GM21526 (cell line): ENCODE data around the gene AGT.
"Not testable (repeated sequence)": the region's sequence is repeated elsewhere in the genome, so short reads cannot be mapped to it uniquely, and the experiment has no call there.

Source experiments
- ATAC-seq: cut with Tn5 transposase; IDR thresholded peaks from one replicate; pipeline ENCODE4 v1.9.1; 2021; ENCODE audit warnings: moderate library complexity; ENCODE audit not compliant: unreplicated experiment, low FRiP score

AGT gene

DNA sequence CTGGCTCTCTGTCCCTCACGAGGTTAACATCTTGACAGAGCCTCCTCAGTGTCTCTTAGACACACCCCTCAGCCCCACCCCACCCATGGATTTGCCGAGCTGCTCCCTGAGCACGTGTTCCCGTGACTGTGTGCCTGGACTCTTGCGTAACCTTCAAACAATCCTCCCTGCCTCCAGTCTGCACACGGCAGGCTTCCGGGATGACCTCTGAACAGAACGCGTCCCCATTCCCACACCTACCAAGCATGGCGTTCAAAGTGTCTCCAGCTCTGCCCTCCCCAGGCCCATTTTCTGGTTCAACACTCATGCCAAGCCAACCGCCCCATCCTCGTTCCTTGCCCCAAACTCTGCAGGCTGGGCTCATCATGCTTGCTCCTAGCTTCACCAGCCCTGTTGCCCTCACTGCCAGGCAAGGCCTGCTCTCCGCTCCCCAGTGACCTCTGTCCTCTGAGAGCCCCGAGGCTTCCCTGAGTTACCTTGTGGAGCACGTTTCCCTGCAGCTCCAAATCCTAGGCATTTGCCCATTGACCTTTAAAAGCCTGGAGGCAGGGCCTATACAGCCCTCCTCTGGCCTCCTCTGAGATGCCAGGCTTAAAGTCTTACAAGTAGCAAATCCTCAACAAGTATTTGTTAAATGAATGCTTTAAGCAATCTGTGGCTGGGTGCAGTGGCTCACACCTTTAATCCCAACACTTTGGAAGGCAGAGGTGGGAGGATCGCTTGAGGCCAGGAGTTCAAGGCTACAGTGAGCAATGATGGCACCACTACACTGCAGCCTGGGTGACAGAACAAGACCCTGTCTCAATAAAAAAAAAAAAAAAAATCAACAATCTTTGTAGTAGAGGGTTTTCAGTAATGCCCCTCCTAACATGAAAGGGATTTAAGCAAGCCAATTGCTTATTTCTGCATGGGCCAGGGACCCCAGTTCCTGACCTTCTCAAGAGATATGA lies 5.0 kb downstream of the AGT start:
- ATAC-seq: no peak

DNA sequence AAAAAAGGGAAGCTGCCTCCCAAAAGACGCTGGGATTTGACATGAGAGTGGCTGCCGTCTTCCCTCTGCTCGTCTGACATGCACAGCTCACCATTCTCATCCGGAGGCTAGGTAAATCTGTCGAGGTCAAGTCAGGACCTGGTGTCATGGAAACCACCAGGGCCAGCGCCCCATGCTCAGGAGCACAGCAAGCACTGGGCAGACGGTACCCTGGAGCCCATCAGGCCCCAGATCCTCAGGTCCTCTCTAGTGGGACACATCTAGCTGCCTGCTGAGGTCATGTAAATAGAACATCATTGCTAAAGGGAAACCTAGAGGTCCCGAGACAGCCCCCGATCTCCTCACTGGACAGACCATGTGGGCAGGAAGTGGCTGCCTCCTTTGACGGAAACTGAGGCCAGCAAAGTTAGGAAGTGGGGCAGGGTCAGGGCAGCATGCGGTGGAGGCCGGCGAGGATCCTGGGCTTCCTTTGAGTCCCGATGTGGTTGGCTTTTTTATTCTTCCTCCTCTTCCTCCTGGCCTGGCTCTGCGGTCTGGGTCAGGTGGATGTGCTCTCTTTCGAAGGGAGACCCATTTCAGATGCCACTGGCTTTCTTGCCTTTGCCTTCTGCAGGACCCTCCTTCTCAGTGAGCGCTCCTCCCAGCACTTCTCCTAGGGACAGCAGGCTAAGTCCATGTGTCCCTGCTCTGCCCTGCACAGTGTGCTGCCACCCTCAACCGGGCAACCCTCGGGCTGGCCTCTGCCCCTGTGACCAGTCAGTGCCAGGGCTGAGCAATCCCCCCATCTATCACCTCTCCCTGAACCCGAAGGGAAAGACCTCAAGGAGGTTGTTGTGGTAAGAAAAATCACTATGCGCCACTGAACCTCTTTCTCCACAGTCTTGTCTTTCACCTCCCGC lies 5.9 kb downstream of the AGT start:
- no peak for ATAC-seq

DNA sequence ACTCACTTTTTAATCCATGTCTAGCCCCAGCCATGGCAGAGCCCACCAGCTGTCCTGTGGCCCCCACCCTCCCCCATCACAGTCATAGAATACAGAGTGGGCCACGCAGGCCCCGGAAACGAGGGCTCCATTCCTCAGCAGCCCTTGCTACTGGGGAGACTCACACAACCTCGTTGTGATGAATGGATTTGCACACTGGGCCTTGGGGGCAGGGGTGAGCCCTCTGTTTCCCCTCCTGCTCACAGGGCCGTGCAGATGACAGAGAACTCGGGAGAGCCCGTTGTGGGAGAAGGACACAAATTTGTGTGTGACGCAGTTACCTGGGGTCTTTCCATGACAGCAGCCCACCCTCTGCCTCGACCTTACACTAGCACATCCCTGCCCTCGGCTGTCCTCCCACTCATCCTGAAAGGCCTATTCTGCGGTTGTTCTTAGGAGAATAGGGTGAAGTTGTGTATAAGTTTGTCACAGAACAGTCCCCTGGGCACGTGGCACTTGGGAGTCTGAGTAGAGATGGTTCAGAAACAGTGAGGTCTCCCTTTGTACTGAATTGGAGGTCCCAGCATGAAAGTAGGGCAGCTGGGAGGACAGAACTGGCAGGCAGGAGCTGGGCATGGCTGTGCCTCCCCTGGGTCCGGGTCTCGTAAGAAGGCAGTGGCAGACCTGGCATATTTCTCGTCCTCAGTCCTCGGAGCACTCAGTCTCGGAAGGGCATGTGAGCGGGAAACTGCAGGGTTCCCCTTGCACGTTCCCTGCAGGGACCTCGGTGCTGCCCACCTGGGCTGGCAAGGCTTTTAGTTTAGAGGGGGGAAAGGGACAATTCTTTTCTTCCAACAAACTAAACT lies 6.8 kb downstream of the AGT start:
- no peak for ATAC-seq

DNA sequence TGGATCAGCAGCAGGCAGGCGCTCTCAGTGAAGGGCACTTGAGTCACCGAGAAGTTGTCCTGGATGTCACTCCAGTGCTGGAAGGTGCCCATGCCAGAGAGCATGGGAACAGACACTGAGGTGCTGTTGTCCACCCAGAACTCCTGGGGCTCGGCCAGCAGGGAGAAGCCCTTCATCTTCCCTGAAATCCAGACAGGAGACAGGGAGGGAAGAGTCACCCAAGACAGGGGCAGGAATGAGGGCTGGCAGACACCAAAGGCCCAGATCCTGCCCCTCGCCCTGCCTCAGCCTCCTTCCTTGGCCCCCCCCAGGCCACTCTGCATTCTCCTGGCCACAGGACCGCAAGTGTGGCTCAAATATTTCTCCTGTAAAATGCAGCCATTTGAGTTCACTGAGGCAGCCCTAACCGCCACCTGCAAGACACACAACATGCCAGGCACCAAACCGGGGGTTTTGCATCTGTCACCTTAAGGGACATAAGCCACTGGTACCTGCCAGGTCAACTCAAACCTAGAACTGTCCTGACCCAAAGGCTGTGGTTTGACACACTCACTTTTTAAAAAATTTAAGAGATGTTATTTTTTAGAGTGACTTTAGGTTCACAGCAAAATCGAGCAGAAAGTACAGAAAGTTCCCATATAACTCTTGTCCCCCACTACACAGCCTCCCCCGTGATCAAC lies 7.8 kb downstream of the AGT start:
- no peak for ATAC-seq

DNA sequence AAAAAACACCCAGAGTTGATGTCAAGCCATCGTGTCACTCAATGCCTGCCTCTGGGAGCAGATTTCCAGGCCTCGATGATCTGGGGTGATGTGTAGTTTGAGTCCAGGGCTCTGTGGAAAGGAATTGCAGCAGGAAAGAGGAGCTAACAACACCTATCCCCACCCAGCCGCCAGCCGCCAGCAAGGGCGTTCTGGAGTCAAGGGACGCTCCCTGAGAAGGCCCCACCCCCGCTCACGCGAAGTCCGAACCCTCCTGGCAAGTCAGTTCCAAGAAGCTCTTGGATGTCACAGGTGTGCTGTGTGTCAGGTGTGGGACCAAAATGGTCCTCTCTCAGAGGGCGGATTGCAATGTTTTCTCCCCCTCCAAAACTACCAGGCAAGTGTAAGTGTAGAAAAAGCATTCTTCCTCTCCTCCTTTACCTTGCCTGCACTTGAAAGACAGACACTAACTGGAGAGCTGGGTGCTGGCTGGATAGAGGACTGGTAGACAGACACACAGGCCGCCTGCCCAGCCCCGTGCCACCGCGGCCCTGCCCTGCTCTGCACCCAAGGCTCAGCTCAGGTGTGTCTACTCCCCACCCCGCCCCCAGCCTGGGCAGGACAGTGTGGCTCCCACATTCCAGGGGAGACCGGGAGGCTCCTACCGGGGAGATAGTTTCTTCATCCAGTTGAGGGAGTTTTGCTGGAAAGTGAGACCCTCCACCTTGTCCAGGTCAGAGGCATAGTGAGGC lies 8.5 kb downstream of the AGT start:
- ATAC-seq: no peak

DNA sequence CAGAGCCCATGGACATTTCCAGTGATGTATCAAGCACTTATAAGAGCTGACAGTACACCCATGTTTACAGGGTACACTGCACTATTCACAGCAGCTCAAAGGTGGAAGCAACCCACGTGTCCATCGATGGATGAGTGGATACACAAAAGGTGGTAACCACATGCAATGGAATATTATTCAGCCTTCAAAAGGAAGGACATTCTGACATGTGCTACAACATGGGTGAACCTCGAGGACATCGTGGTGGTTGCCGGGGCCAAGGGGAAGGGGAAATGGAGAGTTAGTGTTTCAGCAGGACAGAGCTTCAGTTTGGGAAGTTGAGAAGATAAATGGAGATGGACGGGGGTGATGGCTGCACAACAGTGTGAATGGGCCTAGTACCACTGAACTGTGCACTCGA lies 9.1 kb downstream of the AGT start:
- ATAC-seq: no peak

DNA sequence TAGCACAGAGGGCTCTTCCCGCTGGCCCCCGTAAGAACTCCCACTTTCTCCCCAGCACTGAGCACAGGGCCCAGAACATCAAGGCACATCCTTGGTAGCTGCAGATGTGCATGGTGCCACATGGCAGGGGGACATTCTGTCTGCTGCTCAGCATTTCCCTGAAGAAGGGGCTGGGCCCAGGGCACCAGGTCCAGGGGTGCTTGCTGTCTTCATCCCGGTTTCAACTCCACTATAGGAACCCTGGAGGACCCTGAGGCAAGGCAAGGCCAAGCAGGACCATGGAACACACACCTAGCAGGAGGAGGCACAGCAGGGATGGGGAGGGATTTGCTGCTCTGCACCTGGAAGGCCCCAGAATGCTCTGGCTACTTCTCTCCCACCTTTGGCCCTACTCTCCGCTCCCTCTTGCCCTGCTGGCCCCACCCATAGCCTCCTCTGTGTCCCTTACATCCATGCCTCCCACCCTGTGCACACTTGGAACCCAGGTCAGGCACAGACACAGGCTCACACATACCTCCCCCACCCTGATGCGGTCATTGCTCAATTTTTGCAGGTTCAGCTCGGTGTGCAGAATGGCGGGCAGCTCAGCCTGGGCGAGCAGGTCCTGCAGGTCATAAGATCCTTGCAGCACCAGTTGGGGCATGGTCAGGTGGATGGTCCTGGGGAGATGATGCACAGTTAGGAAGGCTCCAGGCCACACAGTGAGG lies 10.1 kb downstream of the AGT start:
- ATAC-seq: no peak

DNA sequence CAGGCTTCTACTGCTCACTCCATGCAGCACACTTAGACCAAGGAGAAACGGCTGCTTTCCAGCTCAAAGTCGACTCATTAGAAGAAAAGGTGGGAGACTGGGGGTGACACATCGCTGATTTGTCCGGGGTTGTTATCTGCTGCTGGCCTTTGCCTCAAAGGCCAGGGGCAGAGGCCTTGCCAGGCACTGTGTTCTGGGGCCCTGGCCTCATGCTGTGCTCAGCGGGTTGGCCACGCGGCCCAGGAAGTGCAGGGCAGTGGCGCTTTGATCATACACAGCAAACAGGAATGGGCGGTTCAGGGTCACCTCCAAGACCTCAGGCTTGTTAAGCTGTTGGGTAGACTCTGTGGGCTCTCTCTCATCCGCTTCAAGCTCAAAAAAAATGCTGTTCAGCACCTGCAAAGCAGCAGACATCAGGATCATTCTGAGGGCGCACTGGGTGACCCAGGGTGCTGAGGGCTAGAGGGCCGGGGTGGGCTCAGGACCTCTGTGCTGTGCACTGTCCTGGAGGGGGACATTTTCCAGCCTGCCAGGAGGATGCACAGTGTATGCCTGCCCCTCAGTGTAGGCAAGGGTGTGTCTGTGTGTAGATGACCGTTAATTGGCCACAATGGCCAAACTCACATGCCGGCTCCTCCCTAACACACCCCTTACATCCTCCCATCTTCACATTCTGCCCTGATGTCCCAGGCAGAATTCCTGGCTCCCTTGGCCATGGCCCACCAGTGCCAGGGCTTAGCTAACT lies 10.8 kb downstream of the AGT start:
- no peak for ATAC-seq

DNA sequence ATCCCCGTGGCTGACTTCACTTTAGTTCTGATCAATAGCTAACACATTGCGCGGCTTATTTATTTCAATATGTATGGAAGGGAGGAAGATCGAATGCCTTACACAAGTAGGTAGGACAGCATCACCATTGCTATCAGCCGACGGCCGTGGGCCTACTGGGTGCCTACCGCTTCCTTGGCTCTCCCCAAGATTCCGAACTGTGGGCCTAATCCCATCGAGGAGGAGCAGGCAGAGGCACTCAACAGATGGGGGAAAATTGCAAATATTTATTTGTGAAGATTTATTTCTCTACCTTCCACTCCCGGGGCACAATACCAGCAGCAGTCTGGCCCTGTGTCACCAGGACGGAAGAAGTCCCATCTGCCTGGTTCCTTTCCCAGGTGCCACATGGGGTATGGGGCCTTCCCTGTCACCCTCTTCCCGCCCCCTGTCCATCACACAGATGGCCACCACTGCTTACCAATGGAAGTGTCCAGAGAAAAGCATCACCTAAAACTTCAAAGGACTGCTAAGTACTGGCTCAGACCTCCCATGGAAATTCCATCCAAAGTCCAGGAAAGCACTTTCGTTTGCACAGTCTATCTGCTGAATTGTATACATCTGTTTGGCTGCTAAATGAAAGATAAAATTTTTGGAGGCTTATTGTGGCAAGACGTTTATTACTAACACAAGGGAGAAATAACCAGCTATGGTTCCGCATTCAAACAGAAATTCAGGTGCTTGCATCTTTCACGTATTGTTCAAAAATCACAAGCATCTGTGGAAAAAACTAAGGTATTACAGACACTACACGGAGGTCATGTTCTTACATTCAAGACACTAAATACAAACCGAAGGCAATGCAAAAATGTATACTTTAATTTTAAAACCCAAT lies 11.8 kb downstream of the AGT start:
- ATAC-seq: no peak

DNA sequence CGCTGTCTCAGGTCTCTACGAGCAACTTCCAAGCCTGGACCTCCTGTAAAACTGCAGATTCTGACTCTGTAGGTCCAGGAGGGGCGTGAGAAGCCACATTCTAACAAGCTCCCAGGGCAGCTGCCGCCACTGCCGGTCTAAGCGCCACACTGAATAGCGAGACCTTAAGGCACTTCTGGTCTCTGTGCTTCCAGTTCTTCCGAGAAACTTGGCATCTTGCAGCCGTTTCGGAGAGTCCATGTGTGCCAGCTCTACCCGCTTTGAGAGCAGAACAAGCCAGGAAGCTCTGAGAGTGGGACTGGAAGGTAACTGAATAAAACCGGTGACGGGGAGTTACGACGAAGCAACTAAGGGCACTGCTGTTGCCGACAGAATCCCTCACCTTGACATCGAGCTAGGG lies 12.5 kb downstream of the AGT start:
- ATAC-seq: no peak

DNA sequence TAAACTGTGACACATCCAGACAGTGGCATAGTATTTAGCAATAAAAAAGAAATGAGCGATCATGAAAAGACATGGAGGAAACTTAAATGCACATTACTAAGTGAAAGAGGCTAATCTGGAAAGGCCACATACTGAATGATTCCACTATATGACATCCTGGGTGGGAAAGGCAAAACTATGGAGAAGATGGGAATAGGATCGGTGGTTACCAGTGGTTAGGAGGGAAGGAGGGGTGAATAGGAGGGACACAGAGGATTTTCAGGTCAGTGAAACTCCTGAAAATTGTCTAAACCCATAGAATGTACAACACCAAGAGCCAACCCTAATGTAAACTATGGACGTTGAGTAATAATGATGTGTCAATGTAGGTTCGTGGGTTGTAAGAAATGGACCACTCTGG lies 13.8 kb downstream of the AGT start:
- no peak for ATAC-seq

DNA sequence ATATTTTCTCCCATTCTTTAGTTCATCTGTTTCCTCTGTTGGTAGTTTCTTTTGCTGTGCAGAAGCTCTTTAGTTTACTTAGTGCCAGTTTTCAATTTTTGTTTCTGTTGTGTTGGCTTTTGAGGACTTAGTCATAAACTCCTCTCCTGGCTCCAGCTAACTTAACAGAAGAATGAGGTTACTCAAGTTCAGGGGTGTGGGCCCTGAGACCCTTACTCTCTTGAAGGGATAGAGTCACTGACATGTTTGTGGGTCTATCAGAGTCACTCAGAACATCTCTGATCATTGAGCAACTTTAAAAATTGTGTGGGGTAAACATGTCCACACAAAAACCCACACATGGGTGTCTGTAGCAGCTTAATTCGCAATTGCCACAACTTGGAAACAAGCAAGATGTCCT lies 14.2 kb downstream of the AGT start:
- ATAC-seq: no peak

DNA sequence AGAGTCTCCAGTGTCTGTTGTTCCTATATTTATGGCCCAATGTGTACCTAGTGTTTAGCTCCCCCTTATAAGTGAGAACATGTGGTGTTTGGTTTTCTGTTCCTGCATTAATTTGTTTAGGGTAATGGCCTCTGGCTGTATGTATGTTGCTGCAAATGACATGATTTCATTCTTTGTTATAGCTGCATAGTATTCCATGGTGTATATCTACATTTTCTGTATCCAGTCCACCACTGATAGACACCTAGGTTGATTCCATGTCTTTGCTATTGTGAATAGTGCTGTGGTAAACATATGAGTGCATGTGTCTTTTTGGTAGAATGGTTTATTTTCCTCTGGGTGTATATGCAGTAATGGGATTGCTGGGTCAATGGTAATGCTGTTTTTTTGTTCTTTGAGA lies 15.0 kb downstream of the AGT start:
- ATAC-seq: not testable (repeated sequence)

DNA sequence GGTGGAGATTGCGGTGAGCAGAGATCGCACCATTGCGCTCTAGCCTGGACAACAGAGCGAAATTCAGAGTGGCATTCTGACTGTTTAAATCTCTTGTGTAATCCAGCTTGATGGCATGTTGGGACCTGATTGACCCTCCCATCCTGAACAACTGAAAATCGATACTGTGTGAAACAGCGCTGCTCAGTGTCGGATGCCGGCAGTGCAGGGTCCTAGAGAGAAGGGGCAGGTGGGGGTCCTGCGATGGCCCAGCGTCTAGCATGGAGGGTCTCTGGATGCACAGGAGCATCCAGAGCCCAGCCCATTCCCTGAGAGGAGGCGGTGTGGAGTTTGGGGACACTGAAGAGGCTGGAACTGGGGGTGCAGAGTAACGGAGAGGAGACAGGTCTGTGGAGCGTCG lies 15.8 kb downstream of the AGT start:
- no peak for ATAC-seq

DNA sequence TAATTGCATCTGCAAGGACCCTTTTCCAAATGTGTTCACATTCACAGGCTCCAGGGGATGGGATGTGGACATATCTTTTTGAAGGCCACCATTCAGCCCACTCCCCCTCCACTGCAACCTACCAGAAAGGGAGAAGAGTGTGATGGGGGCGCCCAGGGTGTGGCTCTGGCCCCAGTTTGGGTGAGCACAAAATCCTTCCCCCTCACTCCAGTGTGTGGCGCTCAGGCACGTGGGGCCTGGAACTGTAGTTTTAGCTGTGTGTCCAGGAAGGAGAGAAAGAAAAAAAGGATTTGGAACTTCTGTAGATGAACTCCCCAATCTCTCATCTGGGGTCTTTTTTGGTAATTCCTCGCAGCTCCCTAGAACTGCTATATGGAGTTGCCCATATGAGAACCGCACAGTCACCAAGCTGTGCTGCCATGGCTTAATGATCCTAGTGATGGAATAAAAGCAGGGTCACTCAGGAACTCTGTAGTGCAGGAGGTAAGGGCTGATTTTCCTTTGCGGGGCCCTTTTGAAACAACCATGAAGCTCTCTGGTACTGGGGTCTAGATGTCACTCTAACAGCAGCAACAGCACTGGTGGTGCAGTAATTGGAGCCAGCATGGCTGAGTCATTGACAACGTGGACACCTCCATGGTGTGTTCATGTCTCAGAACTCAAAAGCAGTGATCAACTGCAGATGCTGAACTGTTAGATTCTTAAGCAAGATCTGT lies 17.0 kb downstream of the AGT start:
- ATAC-seq: no peak

DNA sequence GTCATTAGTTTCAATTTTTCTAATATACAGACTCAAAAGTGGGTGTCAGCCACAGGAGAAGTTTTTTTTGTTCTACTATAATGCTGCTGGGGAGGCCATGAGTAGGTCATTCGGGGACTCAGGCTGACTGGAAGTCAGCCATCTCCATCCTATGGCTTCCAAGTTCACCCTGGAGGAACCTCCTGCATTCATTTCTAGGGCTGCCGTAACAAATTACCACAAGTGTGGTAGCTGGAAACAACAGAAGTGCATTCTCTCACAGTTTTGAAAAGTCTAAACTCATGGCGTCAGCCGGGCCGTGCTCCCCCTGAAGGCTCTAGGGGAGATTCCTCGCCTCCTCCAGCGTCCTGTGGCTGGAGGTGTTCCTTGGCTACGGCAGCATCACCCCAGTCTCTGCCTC lies 17.7 kb downstream of the AGT start:
- no peak for ATAC-seq

DNA sequence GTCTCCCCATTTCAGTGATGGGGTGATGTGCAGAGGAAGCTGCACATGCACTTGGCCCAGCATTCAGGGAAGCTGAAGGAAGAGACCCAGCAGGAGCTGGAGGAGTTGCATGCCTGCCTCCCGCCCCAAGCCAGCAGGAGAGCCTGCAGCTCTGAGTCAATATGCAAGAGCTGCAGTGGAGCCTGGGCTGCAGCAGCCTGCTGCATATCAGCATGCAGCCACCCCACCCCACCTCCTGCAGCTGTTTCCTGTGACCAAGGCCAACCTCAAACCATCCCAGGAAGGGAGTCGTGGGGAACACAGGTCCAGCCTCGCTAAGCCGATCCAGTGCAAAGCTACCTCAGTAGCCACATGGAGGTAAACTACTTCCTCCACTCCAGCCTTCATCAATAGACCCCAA lies 18.9 kb downstream of the AGT start:
- ATAC-seq: no peak
